ENCODE measurements around the gene KIF3B. TPM values are rescaled to one million over a fixed set of nuclear protein-coding genes. Genes with fewer than 3 reads are reported as not detected.
A peak's percentile ranks its signal among the peaks of the same experiment; 100 is the strongest.

KIF3B gene
- total RNA-seq (2021) (41.4 and 52.3 TPM in 2 replicates), Bru-seq, nascent RNA (percentile 77 among the genes with signal in this experiment), BruChase-seq, experiment 1, labeled RNA remaining after a 2-hour chase (percentile 78 among the genes with signal in this experiment), BruChase-seq, experiment 2, labeled RNA remaining after a 6-hour chase (percentile 87 among the genes with signal in this experiment)
- long read RNA-seq, full-length matches to known transcripts, result 2 of 20 reads
- long read RNA-seq, partial matches to known transcripts, result 18 of 20 reads
- long read RNA-seq, other reads (novel, unspliced or antisense), result 0 of 20 reads

DNA sequence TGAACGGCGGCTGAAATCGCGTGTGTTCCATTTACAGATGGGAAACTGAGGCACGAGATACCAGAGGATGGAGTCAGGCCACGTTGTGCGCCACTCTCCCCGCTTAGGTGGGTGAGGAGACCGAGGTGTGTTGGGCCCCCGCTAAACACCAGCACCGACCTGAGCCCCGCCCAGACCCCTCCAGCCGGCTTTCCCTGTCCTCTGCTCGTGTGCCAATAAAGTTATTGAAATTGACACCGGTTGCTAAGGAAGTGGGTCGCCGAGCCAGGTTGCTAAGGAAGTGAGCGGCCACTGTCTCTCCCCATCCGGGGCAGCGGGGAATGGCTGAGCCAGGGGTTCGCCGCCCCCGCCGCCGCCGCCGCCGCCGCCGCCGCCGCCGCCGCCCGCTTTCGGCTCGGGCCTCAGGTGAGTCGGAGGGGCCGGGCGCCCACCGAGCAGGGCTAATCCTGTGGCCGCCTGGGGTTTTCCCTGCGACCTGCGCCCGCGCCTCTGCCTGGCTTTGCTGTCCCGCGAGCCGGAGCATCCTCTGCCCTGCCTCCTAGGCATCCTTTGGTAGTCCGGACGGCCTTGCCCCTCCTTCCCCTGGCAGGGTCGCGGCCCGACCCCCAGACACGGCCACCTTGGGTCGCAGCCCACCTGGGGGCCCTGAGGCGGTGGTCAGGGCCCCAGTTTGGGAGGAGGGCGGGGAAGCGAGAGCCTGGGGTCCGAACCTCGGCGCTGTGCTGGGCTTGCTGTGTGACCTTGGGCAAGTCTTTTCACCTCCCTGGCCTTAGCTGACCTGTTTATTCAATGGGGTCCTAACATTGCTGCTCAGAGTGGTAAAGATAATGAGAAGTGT is at the start of gene KIF3B:
KIF3B (plus strand) TSS at position 291 of the 838 bp plus-strand sequence. CDS start 32,127 bp downstream, outside the sequence.
- Histone ChIP-seq H3K27me3 (ENCODE audit: insufficient read depth, low read depth) (no peaks in the 10 kb centered on the region), H3K4me2 (peak within 1 kb of the TSS; percentile 87), H3K4me3 (peak within 1 kb of the TSS; percentile 98), H3K36me3 (ENCODE audit: low read depth) (no peaks in the 10 kb centered on the region), H3K9me2 (ENCODE audit: insufficient read depth) (no peaks in the 10 kb centered on the region), H3F3A (ENCODE audit: insufficient read depth, low read depth) (peaks cover 8% of the 10 kb centered on the region; the same call in 1 of the 2 replicates), H3K9me3 (ENCODE audit: insufficient read depth, low read depth) (no peaks in the 10 kb centered on the region), H4K20me1 (ENCODE audit: insufficient read depth) (no peaks in the 10 kb centered on the region), H3K4me1 (replicated peaks; ENCODE audit: insufficient read depth) (peaks cover 7% of the 10 kb centered on the region; the same call in 1 of the 2 replicates), H3K27ac (no peak within 1 kb of the TSS), H3K79me2 (ENCODE audit: low read depth) (peaks cover 24% of the 10 kb centered on the region), H2AFZ (peak within 1 kb of the TSS; percentile 99)
- peak; percentile 72 to 90 for DNase-seq
- intact Hi-C loops (cut with micrococcal nuclease; ENCODE audit: unreplicated experiment), result loop anchor here (5.0 kb wide), 3 partner anchors 55 to 80 kb away; partner anchors contain the start of genes ASXL1, PLAGL2 and POFUT1
- ChIA-PET CTCF (no interaction called here), POLR2A (ENCODE audit: unreplicated experiment) (no interaction called here)
- no peak for TF ChIP-seq EZH2 (IDR thresholded peaks at IDR 0.05; ENCODE audit: low read depth)
- TF ChIP-seq, protein P1, sequence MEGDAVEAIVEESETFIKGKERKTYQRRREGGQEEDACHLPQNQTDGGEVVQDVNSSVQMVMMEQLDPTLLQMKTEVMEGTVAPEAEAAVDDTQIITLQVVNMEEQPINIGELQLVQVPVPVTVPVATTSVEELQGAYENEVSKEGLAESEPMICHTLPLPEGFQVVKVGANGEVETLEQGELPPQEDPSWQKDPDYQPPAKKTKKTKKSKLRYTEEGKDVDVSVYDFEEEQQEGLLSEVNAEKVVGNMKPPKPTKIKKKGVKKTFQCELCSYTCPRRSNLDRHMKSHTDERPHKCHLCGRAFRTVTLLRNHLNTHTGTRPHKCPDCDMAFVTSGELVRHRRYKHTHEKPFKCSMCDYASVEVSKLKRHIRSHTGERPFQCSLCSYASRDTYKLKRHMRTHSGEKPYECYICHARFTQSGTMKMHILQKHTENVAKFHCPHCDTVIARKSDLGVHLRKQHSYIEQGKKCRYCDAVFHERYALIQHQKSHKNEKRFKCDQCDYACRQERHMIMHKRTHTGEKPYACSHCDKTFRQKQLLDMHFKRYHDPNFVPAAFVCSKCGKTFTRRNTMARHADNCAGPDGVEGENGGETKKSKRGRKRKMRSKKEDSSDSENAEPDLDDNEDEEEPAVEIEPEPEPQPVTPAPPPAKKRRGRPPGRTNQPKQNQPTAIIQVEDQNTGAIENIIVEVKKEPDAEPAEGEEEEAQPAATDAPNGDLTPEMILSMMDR (conservative IDR thresholded peaks at IDR 0.05), result no peak
- no TSS peak for BruUV-seq (replicated peaks)

DNA sequence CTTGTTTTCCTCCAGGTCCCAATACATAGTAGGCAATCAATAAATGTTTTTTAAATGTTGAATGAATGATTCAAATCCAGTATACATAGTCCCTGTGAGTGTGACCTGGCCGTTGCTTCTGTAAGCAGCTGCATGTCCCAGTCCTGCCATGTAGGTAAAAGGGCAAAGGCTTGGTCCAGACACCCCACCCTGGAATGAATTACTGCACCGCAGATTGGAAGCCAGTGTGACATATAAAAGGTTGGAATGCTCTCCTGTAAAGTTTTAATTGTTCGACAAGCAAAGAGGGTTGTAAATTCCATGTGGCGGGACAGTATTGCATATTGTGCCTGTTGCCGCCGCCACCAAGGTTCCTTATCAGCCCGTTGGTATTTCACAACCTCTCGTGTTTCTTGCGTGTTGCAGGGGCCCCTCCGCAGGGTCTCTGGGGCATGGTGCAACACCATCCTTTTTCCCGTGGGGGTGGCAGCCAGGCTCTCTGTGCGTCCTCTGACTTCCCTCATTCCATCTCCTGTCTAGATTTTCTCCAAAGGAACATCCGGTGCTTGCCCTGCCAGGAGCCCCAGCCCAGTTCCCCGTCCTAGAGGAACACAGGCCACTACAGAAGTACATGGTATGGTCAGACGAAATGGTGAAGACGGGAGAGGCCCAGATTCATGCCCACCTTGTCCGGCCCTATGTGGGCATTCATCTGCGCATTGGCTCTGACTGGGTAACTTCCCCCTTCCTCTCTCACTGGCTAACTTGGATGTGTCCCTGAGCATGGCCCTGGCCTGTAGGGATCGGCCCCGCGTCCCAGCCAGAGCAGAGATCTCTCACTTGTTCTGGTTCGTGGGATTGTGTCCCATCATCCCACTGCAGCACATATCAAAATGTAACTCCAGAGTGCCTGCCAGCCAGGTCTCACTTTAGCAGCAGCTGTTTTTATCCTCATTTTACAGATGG is 49.4 kb upstream of the KIF3B start:
- H3K9me3 ChIP-seq (ENCODE audit: insufficient read depth, low read depth), result no peaks in the 10 kb centered on the region
- H3K27ac ChIP-seq, result no peak overlapping the region
- ChIA-PET CTCF (no interaction called here), POLR2A (ENCODE audit: unreplicated experiment) (interaction anchor here (0.5 kb wide), 1 partner anchor 15 kb away, joined by 18 read pairs; no protein-coding TSS in a partner anchor)
- no peaks in the 10 kb centered on the region for H4K20me1 ChIP-seq (ENCODE audit: insufficient read depth)
- no peak overlapping the region for H3K4me2 ChIP-seq
- no peak for TF ChIP-seq EZH2 (IDR thresholded peaks at IDR 0.05; ENCODE audit: low read depth)
- TF ChIP-seq, protein P1 (conservative IDR thresholded peaks at IDR 0.05), result no peak
- H3K79me2 ChIP-seq (ENCODE audit: low read depth), result no peaks in the 10 kb centered on the region
- no TSS peak for BruUV-seq (replicated peaks)
- H3K27me3 ChIP-seq (ENCODE audit: insufficient read depth, low read depth), result no peaks in the 10 kb centered on the region
- H3K36me3 ChIP-seq (ENCODE audit: low read depth), result no peaks in the 10 kb centered on the region
- H3K9me2 ChIP-seq (ENCODE audit: insufficient read depth), result no peaks in the 10 kb centered on the region
- no peak overlapping the region for H2AFZ ChIP-seq
- no peak for DNase-seq
- no peaks in the 10 kb centered on the region for H3K4me1 ChIP-seq (replicated peaks; ENCODE audit: insufficient read depth)
- intact Hi-C loops (cut with micrococcal nuclease; ENCODE audit: unreplicated experiment), result no loop called here
- no peak overlapping the region for H3K4me3 ChIP-seq
- no peaks in the 10 kb centered on the region for H3F3A ChIP-seq (ENCODE audit: insufficient read depth, low read depth)

DNA sequence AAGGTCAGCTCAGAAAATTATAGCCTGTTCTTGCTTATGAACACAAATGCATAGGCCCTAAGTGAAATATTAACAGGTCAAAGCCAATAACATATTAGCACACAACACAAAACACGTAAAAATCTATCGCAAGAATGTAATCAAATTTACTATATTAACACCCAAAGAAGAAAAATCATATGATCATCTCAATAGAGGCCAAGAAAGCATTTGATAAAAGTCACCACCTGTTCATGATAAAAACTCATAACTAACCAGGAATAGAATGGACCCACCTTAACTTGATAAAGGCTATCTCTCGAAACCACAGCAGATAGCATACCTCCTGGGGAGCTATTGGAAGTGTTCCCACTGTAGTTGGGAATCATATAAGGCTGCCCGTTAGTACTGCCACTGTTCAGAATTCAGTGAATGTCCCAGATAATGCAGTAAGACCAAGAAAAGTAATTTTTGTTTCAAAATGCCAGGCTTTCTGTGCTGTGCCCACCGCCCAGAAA is 48.2 kb upstream of the KIF3B start:
- Histone ChIP-seq H3K79me2 (ENCODE audit: low read depth) (no peaks in the 10 kb centered on the region), H3K4me2 (no peak overlapping the region), H3K9me2 (ENCODE audit: insufficient read depth) (no peaks in the 10 kb centered on the region), H3K4me1 (replicated peaks; ENCODE audit: insufficient read depth) (no peaks in the 10 kb centered on the region), H3K27me3 (ENCODE audit: insufficient read depth, low read depth) (no peaks in the 10 kb centered on the region), H3K36me3 (ENCODE audit: low read depth) (no peaks in the 10 kb centered on the region), H3F3A (ENCODE audit: insufficient read depth, low read depth) (no peaks in the 10 kb centered on the region), H3K4me3 (no peak overlapping the region), H3K27ac (no peak overlapping the region), H2AFZ (no peak overlapping the region), H4K20me1 (ENCODE audit: insufficient read depth) (no peaks in the 10 kb centered on the region), H3K9me3 (ENCODE audit: insufficient read depth, low read depth) (no peaks in the 10 kb centered on the region)
- intact Hi-C loops (cut with micrococcal nuclease; ENCODE audit: unreplicated experiment), result no loop called here
- TF ChIP-seq EZH2 (IDR thresholded peaks at IDR 0.05; ENCODE audit: low read depth), result no peak
- TF ChIP-seq, protein P1 (conservative IDR thresholded peaks at IDR 0.05), result no peak
- DNase-seq, result no peak
- ChIA-PET CTCF (no interaction called here), POLR2A (ENCODE audit: unreplicated experiment) (no interaction called here)
- BruUV-seq (replicated peaks), result no TSS peak
